Testis (tissue), 3 donors: ENCODE measurements around the gene GBX1. TPM values are rescaled to one million over a fixed set of nuclear protein-coding genes. Genes with fewer than 3 reads are reported as not detected.

Source experiments
- DNase-seq: peaks from one replicate; pipeline ENCODE4 v3.0.0-alpha.2; 2019
- H3K27ac ChIP-seq, 2 donors: fragments of 200-600 bp; sonication (generic); one replicate each; pipeline ENCODE4 v1.5.1; 2019
- H3K27me3 ChIP-seq: fragments of 200-600 bp; sonication (generic); one replicate; pipeline ENCODE4 v1.5.1; 2019
- H3K36me3 ChIP-seq: fragments of 200-600 bp; sonication (generic); one replicate; pipeline ENCODE4 v1.5.1; 2017; ENCODE audit warnings: low read depth; ENCODE audit errors: missing control alignments
- H3K4me1 ChIP-seq: fragments of 200-600 bp; sonication (generic); one replicate; pipeline ENCODE4 v1.5.1; 2019
- H3K4me3 ChIP-seq, 2 donors: fragments of 200-600 bp; sonication (generic); one replicate each; pipeline ENCODE4 v1.5.1; 2017 to 2019
- H3K9me3 ChIP-seq: fragments of 200-600 bp; sonication (generic); one replicate; pipeline ENCODE4 v1.5.1; 2017
- CTCF ChIP-seq, 3 experiments: fragments of 450-650 bp in 2 of 3; fragments of 200-600 bp in 1 of 3; sonication (generic) in 1 of 3; IDR thresholded peaks; one replicate each; pipeline ENCODE4 v1.5.1; 2016 to 2019; ENCODE audit warnings: antibody characterized with exemption in 3 of 3, mild to moderate bottlenecking in 2 of 3, moderate library complexity in 1 of 3
- POLR2A ChIP-seq: fragments of 450-650 bp; IDR thresholded peaks from one replicate; pipeline ENCODE4 v1.6.1; 2017; ENCODE audit warnings: antibody characterized with exemption, mild to moderate bottlenecking, moderate library complexity
- whole genome bisulfite sequencing, 2 donors: methylation state at CpG; one replicate each; pipeline ENCODE4 v1.1.5; 2018; 5-methylcytosine and 5-hydroxymethylcytosine counted together
- intact Hi-C: fragments of 100-400 bp; cut with DNase I; formaldehyde crosslinking; loops from one replicate; pipeline ENCODE4 v1.15.1; 2023; ENCODE audit warnings: low total_unique reads
- polyA plus RNA-seq: library from polyadenylated mRNA; stranded (reverse); fragments of 350-450 nt; fragmentation: Illumina TruSeq; extraction: RNeasy Lipid Tissue Mini Kit (QIAGEN cat#74804); gene quantifications from one replicate; pipeline ENCODE4 v1.2.3, GENCODE V29; 2014; ENCODE audit warnings: low read depth, low replicate concordance; ENCODE audit not compliant: insufficient read depth
- total RNA-seq, 2 donors: library from RNA; depleted of rRNA; stranded (reverse); fragments of >200 nt; gene quantifications; one replicate each; pipeline ENCODE4 v1.2.3, GENCODE V29; 2016

Gene GBX1
- total and polyA plus RNA-seq, 3 donors from 2014 or later = 2.9 to 15.6 (median 7.2) TPM

GRCh38 chr7:151122276-151122675 is 45.2 kb downstream of the GBX1 start:
- Histone ChIP-seq H3K27me3 (no peaks in the 10 kb centered on the region), H3K36me3 (no peaks in the 10 kb centered on the region), H3K27ac (no peak overlapping the region), H3K4me1 (peaks cover 6% of the 10 kb centered on the region), H3K9me3 (no peaks in the 10 kb centered on the region), H3K4me3 (no peak overlapping the region)
- WGBS, 2 donors = 68 to 71% methylated on average over 23 to 24 of the region's 24 CpGs
- DNase-seq = peak; percentile 80
- TF ChIP-seq POLR2A (no peak), CTCF (IDR thresholded peaks at IDR 0.05) (peak in 1 of 3 experiments; percentile 55)
- intact Hi-C loops = loop anchor here (10.0 kb wide), 1 partner anchor 53 kb away; no protein-coding TSS in a partner anchor

GRCh38 chr7:151121380-151122170 is 45.9 kb downstream of the GBX1 start:
- Histone ChIP-seq H3K4me1 (peaks cover 6% of the 10 kb centered on the region), H3K27ac (no peak overlapping the region), H3K36me3 (no peaks in the 10 kb centered on the region), H3K27me3 (no peaks in the 10 kb centered on the region), H3K9me3 (no peaks in the 10 kb centered on the region), H3K4me3 (no peak overlapping the region)
- DNase-seq = no peak
- TF ChIP-seq POLR2A = no peak
- TF ChIP-seq CTCF (IDR thresholded peaks at IDR 0.05) = no peak
- intact Hi-C loops = loop anchor here (10.0 kb wide), 1 partner anchor 53 kb away; no protein-coding TSS in a partner anchor
- WGBS, 2 donors = 87% methylated on average over 28 to 30 of the region's 30 CpGs

- Histone ChIP-seq H3K4me1 (peaks cover 6% of the 10 kb centered on the region), H3K4me3 (no peak overlapping the region), H3K9me3 (no peaks in the 10 kb centered on the region), H3K36me3 (no peaks in the 10 kb centered on the region), H3K27me3 (no peaks in the 10 kb centered on the region), H3K27ac (no peak overlapping the region)
- WGBS, 2 donors = 90 to 96% methylated on average over 22 of the region's 22 CpGs
- intact Hi-C loops = loop anchor here (10.0 kb wide), 1 partner anchor 54 kb away; no protein-coding TSS in a partner anchor
- DNase-seq = no peak
- TF ChIP-seq CTCF (IDR thresholded peaks at IDR 0.05) (no peak), POLR2A (no peak)
Observed at GRCh38 chr7:151120896-151121295, 46.6 kb downstream of the GBX1 start.

GRCh38 chr7:151119902-151120301 is 47.6 kb downstream of the GBX1 start:
- Histone ChIP-seq H3K4me1 (peaks cover 6% of the 10 kb centered on the region), H3K4me3 (no peak overlapping the region), H3K36me3 (no peaks in the 10 kb centered on the region), H3K9me3 (no peaks in the 10 kb centered on the region), H3K27me3 (no peaks in the 10 kb centered on the region), H3K27ac (no peak overlapping the region)
- no peak for DNase-seq
- WGBS, 2 donors = 90 to 95% methylated on average over 25 to 27 of the region's 27 CpGs
- intact Hi-C loops = loop anchor here (10.0 kb wide), 1 partner anchor 55 kb away; no protein-coding TSS in a partner anchor
- no peak for TF ChIP-seq POLR2A

- no peaks in the 10 kb centered on the region for H3K36me3 ChIP-seq
- TF ChIP-seq CTCF (IDR thresholded peaks at IDR 0.05) = no peak
- no peak for TF ChIP-seq POLR2A
- H3K9me3 ChIP-seq = no peaks in the 10 kb centered on the region
- no peak overlapping the region for H3K4me3 ChIP-seq
- WGBS, 2 donors = 93 to 94% methylated on average over 13 of the region's 13 CpGs
- no peak overlapping the region for H3K27ac ChIP-seq
- H3K27me3 ChIP-seq = no peaks in the 10 kb centered on the region
- peaks cover 6% of the 10 kb centered on the region for H3K4me1 ChIP-seq
- no peak for DNase-seq
- intact Hi-C loops = no loop called here
Observed at GRCh38 chr7:151119055-151119415, 48.5 kb downstream of the GBX1 start.
